Suppressor macrophage (primary cell): ENCODE results near the gene ALDH2.
"Not testable (repeated sequence)": the region's sequence is repeated elsewhere in the genome, so short reads cannot be mapped to it uniquely, and the experiment has no call there.

Experiments used
- DNase-seq, 4 experiments: peaks; one replicate each; pipeline ENCODE4 v3.0.0-alpha.2; 2020 to 2022

Gene ALDH2

DNA sequence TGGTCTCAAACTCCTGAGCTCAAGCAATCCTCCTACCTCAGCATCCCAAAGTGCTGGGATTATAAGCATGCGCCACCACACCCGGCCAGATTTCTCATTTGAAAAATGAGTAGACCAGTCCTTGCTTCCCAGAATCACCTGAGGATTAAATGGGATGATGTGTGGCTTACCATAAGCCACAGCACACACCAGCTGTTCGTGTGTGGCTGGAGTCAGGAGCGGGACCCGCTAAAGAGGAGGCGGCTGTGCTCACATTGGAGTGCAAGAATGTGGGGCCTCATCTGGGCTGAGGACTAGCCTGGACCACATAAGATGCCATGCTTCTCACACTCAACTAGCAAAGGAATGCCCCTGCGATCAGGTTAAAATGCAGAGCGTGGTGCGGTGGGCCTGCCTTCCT lies 6.7 kb upstream of the ALDH2 start:
- no peak for DNase-seq

DNA sequence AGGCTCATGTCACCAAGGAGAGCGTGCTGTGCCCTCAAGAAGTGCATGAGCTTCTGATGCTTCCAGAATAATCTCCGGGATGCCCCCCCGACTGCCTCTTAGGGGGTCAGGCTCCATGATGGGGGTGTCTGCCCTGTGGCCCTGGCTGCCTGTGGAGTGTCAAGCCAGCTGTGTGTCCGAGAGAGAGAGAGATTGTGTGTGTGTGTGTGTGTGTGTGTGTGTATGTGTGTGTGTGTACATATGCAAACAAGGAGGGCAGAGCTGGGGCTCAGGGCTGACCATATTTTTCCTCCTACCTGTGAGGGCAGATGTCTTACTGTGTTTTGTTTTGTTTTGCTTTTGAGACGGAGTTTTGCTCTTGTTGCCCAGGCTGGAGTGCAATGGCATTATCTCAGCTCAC lies 5.6 kb upstream of the ALDH2 start:
- no peak for DNase-seq

DNA sequence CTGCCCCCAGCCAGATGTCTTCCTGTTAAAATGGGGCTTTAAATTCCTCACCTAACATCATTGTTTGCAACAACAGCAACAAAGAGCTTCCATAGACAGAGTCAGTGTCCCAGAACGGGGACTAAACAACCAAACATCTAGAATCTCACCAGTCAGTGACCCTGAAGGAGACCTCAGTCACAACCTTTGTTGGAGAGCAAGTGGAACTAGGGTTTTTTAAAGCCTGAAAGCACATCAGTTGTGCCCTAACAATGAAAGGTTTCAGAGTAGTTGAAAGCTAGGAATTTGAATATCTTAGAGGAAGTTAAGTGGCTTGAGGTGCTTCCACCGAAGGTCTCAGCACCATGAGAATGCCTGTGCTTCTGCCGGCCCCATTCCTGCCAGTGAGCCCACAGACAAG lies 5.0 kb upstream of the ALDH2 start:
- DNase-seq = no peak

DNA sequence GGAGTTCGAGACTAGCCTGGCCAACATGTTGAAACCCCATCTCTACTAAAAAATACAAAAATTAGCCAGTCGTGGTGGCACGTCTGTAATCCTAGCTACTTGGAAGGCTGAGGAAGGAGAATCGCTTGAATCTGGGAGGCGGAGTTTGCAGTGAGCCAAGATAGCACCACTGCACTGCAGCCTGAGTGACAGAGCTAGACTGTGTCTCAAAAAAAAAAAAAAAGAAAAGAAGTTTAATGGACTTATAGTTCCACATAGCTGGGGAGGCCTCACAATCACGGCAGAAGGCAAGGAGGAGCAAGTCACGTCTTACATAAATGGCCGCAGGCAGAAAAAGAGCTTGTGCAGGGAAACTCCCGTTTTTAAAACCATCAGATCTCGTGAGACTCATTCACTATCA lies 3.2 kb upstream of the ALDH2 start:
- DNase-seq = not testable (repeated sequence)

DNA sequence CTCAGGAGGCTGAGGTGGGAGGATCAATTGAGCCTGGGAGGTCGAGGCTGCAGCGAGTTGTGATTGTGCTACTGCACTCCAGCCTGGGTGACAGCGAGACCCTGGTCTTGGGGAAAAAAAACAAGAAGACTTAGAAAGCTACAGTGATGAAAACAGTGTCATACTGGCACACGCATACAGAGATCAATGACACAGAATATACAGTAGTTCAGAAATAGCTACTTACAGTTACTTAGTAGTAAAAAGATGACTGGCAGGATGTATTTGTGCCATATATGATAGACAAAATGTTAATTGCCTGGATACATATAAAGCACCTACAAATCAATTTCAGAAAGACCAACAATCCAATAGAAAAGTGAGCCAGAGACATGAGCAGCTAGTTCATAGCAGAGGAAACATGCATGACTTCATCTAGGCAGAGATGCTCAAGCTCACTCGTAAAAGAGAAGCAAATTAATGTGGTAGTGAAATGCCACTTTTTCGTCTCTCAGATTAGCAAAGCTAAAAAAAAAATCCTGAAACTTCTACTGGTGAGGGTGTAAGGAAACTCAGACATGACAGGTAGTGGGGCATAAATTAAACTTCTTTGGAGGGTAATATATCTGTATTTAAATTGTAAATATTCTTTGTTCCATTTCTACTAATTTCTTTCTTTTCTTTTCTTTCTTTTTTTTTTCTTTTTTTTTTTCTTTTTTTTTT lies 2.5 kb upstream of the ALDH2 start:
- no peak for DNase-seq

DNA sequence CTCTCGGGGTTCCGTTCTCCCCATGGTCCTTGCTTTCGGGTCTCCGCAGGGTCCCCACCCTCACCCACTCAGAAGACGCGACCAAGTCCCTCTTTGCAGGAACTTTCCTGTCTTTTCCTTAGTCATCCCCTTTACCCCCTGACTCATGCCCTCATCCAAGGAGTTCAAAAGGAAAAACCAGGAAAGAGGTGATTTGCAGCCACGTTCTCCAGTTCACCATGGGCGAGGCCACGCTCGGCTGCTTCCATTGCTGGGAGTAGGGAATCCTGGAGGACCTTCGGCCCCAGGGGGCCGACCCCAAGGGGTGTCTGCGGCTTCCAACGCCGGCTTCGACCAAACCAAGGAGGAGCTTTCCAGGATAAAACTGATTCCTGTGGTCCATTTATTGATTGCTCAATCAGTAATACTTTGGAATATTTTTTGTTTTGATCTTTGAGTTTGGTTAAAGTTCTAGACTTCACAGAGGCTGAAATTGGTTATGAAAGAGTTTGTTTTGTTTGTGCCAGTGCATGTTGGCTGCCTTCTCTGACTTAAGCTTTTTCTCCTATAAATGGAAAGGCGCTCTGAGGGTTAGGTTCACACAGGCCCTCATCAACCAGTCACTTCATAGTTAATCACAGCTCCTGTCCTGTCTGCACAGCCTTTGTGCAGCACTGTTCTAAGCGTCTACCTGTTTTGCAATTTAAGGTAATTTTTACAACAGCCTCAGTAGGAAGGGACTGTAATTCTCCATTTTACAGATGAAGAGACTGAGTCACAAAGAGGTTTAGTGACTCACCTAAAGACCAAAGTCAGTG lies 827 bp downstream of the ALDH2 start:
- DNase-seq = peak in 1 of 4 experiments; percentile 21

DNA sequence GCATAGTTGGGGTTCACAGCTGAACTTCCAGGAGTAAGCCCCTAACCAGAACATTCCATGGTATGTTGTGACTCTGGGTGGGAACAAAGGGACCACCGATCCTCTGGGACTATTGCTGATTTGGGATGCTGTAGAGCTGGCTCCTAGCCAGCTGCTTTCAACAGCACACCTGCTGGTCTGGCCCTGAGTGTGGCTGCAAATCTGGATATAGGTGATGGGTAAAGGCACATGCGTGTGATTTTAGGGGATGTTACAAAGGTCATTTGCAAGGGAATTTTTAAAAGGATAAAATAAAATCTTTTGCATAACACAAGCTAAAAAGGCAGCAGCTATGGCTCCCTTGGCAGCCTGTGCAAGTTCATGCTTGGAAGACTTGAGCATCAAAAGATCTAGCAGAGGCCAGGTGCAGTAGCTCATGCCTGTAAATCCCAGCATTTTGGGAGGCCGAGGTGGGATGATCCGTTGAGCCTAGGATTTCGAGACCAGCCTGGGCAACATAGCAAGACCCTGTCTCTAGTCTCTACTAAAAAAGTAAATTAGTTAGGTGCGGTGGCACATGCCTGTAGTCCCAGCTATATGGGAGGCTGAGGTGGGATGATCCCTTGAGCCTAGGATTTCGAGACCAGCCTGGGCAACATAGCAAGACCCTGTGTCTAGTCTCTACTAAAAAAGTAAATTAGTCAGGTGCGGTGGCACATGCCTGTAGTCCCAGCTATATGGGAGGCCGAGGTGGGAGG lies 1.6 kb downstream of the ALDH2 start:
- DNase-seq = no peak

DNA sequence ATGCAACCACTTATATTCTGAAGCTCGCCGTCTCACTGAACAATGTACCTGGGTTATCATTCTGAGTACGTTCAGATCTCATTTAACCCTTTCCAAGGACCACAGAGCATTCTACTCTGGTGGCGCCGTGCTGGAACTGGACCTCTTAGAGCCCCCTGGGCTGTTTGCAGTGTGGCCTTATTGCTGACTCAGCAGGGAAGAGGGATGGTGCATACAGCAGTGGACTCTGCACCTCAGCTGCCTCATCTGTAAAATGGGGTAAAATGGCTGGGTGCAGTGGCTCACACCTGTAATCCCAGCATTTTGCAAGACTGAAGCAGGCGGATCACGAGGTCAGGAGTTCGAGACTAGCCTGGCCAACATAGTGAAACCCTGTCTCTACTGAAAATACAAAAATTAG lies 2.9 kb downstream of the ALDH2 start:
- DNase-seq = no peak

DNA sequence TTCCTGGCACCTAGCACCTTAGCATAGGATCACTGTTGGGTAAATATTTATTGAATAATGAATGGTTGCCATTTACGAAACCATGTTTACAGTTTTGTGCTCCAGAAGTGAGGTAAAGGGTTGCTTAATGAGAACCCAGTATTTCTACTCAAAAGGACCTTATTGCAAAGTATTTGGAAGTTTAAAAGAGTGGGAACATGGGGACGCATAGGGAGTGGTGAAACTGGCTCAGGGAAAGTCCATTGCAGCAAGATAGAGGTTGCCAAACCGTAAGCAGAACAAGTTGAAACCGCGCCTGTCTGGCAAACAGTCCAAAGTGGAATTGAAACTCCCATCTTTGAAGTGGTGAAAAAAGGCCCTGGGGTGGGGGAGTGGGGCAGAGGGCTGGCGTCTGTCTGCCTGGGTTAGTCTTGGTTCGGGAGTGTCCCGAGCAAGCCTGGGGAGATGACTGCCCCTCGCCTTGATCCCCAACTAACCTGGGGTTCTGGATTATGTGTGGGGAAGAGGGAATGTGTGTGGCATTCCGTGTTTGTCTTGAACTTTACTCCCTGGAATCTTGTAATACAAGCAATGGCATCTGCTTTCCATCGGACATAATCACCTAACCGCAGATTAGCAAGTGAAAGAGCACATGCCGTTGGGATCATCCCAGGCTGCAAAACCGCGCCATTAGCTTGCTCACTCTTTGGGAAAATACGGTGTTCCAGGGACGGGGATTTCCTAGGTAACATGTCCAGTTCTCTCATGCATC lies 7.2 kb downstream of the ALDH2 start:
- peak; percentile 80 to 93 (median 91) for DNase-seq

DNA sequence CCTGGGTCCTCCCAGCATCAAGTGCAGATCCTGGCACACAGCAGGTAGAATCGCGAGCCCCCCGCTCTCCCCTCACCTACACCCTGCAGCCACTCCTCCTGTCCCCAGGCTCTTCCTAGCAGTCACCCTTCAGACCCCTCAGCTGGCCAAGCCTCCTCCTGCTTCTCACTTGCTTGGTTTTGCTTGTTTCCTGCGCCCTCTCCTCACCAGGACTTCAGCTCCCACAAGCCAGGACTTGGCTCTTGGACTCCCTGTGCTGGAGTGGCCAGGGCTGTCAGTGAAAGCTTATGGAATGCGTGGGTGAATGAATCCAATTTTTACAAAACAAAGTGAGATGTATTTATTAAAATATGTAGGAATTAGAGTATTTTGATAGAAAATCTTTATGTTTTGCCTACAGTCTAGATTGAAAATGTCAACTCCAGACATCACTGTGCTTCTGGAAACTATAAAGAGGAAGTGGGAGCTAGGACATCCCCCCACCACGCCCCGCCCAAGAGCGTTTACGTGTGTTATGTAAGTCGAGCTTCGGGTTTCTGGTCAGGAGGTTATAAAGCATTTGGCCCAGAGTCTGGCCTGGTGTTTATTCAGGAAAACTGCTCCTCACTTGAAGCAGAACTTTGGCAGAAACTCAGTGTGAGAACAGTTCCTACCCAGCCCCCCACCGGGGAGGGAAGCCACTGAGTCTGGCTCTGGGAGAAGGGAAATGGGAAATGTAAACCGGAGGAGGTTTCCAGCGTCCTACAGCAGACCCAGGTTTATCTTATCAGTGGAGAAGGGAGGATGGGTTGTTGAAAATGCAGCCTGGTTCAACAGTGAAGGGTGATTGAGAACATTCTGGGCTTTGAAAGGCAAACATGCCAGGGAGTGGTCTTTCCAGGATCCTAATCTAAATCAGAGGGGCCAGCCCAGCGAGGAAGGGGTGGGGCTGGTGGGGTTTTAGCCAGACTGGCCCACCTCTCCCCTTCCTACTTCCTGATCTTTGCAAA lies 8.8 kb downstream of the ALDH2 start:
- peak; percentile 95 to 98 (median 96) for DNase-seq

DNA sequence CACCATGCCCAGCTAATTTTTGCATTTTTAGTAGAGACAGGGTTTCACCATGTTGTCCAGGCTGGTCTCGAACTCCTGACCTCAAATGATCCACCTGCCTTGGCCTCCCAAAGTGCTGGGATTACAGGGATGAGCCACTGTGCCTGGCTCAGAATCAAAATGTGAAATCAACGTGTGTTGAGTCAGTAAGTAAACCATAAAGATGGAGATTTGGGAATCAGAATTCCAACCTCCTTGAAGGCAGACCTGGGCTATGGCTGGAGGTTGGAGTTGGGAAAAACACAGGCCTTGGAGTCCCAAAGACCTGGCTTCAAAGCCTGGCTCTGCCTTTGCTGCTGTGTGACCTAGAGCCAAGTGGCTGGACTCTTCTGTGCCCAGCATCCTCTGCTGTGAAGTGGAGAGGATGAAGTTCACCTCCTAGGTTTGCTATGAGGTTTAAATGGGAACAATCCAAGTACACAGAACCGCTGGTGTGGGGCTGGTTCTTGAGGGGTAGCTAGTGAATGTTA lies 10.2 kb downstream of the ALDH2 start:
- DNase-seq = no peak

DNA sequence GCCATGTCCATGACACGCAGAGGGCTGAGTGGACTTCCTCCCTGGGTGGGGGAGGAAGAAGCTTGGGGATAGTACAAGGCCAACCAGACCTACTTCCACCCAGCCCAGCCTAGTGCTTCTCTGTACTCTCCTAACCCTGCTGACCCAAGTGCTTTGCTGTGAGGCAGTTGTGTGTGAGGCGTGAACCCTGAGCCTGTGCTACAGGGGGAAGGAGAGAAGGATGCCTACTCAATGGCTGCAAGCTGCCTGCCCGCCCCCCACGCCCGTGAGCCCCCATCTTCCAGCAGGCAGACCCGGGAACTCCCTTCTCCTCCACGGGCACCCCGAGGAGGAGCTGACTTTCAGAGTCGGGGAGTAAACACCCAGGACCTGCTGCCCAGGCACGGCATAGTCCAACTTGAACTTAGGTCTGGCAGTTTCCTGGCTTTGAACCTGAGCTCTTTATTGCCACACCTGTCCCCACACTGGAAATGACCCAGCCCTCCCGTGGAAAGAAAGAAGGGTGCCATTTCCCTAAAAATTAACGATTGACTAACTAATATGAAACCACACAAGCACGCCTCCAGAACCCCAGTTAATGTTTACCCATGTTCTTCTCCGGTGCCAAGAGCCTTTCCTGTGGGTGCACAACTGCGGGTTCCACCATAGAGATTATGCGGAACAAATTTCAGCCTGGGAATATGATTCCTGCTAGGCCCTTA lies 10.8 kb downstream of the ALDH2 start:
- peak; percentile 83 to 92 (median 90) for DNase-seq

DNA sequence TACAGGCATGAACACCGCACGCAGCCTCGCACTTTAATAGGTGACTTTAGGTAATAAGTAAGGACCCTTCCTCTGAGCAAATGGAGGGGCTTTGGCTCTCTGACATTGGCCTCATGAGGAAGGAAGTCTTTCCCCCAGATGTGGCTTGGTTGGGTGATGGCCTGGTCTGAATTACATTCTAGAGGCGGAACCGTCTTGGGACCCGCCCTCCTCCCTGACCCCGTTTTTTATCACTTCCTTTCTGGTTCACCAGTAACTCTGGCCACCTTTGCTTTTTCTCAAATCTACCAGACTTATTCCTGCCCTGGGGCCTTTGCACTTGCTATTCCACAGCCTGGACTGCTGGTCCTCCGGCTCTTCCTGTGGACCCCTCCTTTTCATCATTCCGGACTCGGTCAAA lies 13.4 kb downstream of the ALDH2 start:
- no peak for DNase-seq

DNA sequence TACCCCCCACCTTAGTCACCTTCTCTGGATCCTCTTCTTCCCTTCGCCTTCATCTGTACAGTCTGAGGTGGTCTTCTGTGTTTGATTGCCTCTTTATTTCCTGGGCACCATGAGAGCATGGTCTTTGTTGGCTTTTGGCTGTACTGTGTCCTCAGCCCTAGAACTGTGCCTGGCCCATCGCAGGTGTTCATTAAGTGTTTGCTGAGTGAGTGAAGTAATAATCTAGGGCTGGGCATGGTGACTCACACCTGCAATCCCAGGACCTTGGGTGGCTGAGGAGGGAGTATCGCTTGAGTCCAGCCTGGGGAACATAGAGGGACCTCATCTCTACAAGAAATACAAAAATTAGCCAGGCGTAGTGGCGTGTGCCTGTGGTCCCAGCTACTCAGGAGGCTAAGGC lies 13.9 kb downstream of the ALDH2 start:
- no peak for DNase-seq

DNA sequence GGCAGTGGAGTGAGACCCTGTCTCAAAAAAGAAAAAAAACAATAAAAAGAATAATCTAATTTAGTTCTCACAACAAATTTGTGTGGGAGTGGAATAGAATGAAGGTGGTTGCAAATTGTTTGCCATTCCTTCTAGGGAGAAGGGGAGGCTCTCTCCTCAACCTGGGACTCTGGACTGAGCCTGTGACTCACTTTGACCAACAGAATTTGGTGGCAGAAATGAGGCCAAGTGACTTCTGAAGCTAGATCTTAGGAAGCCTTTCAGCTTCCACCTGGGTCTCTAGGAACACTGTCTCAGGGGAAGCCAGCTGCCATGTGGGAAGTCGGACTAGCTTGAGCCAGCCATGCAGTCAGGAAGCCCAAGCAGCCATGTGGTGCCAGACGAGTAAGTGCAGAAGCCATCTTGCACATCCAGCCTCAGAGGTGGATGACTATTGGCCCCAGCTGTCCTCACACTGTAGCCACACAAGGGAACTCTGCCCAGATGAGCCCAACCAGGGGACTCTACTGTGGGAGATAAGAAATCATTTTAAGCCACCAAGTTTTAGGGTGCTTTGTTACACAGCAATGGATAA lies 14.4 kb downstream of the ALDH2 start:
- no peak for DNase-seq

DNA sequence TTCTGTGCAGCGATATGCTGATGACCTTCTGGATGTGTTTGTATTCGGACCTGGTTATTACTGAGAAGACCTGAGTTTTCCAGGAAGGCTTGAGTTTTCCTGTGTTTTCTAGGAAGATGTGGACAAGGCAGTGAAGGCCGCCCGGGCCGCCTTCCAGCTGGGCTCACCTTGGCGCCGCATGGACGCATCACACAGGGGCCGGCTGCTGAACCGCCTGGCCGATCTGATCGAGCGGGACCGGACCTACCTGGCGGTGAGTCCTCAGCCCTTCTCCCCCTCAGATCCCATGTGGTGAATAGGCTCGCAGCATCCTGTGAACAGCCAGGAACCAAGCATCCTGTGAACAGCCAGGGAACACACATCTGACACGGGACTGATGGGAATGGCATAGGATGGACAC lies 16.3 kb downstream of the ALDH2 start:
- DNase-seq = no peak

DNA sequence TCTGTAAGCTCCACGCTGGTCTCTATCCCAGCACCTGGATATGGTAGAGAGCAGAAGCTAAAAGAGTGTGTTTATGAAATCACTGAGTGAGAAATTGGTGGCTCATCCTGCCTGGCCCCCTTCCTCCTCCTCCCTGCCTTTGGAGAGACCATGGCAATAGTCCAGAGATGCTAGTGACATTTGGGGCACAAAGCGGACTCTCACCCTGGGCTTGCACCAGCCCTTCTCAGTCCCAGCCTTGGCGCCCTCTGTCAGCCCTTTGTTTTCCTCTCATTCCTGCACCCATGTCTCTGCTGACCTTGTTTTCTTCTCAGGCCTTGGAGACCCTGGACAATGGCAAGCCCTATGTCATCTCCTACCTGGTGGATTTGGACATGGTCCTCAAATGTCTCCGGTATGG lies 18.2 kb downstream of the ALDH2 start:
- DNase-seq = no peak

DNA sequence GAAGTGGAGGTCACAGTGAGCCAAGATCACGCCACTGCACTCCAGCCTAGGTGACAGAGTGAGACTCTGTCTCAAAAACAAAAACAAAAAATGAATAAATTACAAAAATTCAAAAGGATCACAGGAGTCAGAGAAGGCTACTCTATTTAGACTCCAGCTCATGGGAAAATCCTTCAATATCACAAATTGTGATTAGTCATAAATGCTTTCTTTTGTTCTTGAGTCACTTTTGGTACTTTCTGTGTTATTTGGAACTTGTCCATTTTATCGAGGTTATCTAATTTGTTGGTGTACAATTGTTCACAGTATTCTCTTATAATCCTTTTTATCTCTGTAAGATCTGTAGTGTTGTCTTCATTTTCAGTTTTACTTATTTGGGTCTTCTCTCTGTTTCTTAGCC lies 18.9 kb downstream of the ALDH2 start:
- DNase-seq = no peak

DNA sequence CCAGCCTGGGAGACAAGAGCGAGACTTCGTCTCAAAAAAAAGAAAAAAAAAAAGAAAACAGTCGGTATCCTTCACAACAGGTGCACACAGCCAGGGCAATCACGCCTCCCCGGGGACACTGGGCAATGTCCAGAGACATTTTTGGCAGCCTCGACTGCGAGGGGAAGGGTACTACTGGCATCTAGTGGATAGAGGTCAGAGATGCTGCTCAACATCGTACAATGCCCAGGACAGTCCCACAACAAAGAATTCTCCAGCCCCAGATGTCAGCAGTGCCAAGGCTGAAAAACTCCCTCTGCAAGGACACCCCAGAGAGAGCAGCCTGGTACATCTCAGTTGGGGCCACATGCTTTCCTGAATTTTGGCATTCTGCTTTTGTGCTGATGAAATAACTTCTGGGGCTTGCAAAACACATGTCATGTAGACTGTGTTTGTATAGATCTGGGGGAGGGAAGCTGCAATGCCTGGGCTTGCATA lies 21.5 kb downstream of the ALDH2 start:
- peak; percentile 58 to 72 (median 69) for DNase-seq

DNA sequence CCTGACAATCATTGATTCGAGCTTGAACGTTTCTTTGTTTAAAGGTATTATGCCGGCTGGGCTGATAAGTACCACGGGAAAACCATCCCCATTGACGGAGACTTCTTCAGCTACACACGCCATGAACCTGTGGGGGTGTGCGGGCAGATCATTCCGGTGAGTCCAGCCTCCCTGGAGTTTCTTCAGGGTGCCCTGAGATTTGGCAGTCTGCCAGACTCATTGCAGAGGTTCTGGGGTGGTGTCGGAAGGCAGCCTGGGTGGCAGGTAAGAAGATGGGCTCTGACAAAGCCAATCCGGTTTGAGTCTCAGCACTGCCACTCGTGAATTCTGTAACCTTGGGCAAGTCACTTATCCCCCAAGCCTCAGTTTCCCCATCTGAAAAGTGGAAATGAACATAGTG lies 23.0 kb downstream of the ALDH2 start:
- no peak for DNase-seq
